Cardiac fibroblast (primary cell): ENCODE results near the gene GRM7.

Experiments
- DNase-seq, 2 donors: peaks; one replicate each; pipeline versions ENCODE4 v3.0.0 to v3.0.0-alpha.2; 2010; ENCODE audit warnings: low read depth in 2 of 2
- H3K4me3 ChIP-seq, 2 donors: replicated peaks in 1 of 2; 1 replicate in 1 of 2; 2 replicates in 1 of 2; pipeline ENCODE4 v1.5.1; 2011; ENCODE audit warnings: low read depth in 2 of 2, low read length in 2 of 2, mild to moderate bottlenecking in 2 of 2, moderate library complexity in 1 of 2
- TF ChIP-seq, protein P1 (sequence below): IDR thresholded peaks from one replicate; pipeline ENCODE4 v1.5.1; 2011; ENCODE audit warnings: low read depth, mild to moderate bottlenecking, low read length, inconsistent platforms

Gene GRM7

DNA sequence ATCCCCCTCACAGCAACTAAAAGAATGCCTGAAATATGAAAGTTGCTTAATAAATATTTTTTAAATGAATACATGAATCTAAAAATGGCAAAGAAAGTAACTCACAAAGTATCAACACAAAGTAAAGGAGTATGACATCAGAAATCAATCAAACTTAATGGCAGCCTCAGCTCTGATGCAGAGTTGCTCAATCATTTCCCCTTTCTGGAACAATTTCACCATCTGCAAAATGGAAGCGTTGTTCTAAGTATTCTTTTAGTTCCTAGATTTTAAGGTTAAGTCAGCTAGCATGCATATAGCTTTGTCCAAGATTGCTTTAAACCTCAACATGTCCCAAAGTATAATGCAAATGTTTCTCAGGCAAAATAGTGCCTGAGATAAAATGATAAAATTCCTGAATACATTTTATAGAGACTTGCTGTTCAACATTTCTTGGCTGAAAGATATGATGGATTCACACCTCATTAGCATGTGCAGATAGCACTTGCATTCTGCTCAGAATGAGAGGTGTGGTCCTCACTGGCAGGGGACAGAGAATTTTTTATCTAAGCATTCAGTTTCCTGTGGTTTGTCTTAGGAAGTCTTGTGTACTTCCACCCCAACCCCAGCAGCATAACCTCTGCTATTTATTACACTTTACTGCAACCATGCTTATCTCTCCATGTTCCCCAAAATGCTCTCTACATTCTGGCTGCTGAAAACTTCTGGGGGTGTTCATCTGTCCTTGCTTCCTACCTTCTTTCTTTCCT lies 429.3 kb downstream of the GRM7 start:
- TF ChIP-seq, protein P1, sequence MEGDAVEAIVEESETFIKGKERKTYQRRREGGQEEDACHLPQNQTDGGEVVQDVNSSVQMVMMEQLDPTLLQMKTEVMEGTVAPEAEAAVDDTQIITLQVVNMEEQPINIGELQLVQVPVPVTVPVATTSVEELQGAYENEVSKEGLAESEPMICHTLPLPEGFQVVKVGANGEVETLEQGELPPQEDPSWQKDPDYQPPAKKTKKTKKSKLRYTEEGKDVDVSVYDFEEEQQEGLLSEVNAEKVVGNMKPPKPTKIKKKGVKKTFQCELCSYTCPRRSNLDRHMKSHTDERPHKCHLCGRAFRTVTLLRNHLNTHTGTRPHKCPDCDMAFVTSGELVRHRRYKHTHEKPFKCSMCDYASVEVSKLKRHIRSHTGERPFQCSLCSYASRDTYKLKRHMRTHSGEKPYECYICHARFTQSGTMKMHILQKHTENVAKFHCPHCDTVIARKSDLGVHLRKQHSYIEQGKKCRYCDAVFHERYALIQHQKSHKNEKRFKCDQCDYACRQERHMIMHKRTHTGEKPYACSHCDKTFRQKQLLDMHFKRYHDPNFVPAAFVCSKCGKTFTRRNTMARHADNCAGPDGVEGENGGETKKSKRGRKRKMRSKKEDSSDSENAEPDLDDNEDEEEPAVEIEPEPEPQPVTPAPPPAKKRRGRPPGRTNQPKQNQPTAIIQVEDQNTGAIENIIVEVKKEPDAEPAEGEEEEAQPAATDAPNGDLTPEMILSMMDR: no peak
- H3K4me3 ChIP-seq: no peak overlapping the region
- DNase-seq: peak; percentile 6 to 49

DNA sequence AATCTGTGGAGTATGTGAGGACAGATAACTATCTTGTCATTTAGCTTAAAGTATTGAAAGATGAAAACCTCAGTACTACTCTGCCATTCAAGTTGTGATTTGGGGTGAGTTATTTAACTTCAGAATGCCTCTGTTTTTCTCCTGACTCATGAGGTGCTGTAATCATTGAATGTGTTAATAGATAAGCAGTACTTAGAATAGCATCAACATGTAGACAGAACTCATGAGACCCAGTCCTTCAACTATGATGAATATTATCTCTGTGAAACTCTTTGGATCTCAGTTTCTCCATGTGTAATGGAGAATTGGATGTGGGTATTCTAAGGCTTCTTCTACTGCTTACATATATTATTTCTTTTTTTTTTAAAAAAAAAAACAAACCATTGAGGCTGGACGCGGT lies 431.4 kb downstream of the GRM7 start:
- H3K4me3 ChIP-seq: no peak overlapping the region
- no peak for DNase-seq
- TF ChIP-seq, protein P1: no peak

DNA sequence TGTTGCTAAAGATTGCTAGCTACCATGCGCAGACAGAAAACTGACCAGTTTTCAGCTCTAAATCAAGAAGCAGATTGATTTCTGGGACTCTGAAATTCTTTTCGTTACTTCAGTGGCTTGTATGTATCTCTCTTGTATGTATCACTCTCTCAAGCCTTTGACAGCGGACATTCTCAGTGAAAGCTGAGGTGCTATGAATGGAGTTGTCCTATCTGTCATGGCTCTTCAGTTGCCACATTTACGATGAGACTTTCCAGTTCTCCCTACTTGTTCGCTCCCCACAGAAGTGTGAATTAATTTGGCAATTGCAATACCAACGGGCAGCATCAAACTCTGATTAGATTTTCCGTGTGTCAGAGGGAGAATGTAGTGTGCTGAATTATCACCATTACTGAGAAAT lies 432.4 kb downstream of the GRM7 start:
- H3K4me3 ChIP-seq: no peak overlapping the region
- TF ChIP-seq, protein P1: no peak
- no peak for DNase-seq

DNA sequence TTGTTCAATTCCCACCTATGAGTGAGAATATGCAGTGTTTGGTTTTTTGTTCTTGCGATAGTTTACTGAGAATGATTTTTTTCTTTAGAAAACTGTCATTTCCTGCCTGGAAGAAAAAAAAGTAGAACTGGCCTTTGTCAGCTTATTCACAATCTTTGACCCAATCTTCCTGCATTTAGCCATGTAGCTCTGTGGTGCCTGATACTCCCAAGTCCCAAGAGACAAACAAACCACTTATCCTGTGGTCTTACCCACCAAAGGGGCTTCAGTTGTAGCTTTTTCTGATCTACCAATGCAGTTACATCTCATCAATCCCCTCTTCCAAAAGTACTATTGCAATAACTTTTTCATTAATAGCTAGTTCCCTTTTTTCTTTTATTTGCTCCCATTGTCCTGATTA lies 444.6 kb downstream of the GRM7 start:
- TF ChIP-seq, protein P1: no peak
- DNase-seq: no peak
- no peak overlapping the region for H3K4me3 ChIP-seq

DNA sequence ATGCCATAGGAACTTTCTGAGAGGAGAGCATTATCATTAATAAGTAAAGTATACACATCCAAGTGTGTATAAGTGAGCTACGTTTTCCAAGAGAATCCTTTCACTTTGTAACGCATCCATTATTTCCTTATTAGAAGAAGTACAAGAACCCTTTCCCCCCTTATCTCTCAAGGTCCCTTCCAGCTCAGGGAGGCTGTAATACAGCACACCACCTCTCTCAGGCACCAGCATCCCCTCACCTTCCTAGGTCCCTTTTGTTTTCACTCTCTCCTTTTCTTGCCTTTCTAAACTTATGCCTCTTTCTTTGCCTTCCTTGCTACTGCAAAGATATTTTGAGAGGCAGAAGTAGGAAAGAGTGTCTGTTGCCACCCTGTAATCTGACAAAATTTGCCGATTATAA lies 446.0 kb downstream of the GRM7 start:
- TF ChIP-seq, protein P1: no peak
- no peak overlapping the region for H3K4me3 ChIP-seq
- no peak for DNase-seq

DNA sequence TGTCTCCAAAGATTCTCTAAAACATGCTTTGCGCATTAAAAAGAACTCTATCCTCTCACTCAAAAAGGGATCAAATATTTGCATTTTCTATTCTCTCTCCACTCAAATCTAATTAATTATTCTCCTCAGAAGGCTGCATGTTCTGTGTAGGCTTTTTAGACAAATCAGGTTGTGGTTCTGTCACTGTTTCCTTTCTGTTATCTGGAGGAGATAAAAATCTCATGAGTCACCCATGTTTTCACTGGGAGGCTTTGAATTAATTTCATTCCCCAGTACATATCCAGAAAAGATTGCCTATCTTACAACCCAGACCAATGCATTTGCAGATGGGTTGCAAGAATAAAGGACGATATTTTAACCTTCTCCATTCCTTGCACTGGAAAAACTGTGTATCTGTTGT lies 446.5 kb downstream of the GRM7 start:
- peak in 1 of 2 donors; percentile 63 for DNase-seq
- H3K4me3 ChIP-seq: no peak overlapping the region
- TF ChIP-seq, protein P1: no peak

DNA sequence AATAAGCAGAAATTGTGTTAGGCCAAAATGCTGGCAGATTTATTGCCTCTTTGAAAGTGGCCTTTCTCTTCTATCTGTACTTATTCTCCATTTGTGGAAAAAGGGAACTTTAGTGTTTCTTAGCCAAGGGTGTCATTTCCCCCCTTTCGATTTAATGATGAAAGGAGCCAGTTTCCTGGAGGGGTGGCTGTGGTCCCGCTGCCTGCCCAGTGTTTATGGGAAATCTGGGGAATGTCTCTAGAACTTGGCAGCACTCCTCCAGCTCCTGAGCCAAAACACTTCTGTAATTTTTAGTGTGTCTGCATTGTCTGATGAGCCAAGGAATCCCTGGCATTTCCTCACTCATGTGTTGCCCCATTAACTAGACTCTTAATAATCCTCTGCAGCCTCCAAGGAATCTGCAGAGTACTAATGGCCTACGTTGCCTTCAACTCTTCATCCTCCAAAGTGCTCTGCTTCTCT lies 448.8 kb downstream of the GRM7 start:
- TF ChIP-seq, protein P1: no peak
- DNase-seq: peak; percentile 77 to 97
- no peak overlapping the region for H3K4me3 ChIP-seq
